Breast epithelium (tissue), 4 donors: ENCODE data around the gene EDEM2. TPM values are rescaled to one million over a fixed set of nuclear protein-coding genes. Genes with fewer than 3 reads are reported as not detected.
"Not testable (repeated sequence)": the region's sequence is repeated elsewhere in the genome, so short reads cannot be mapped to it uniquely, and the experiment has no call there.

Experiments used
- DNase-seq, 2 donors: peaks; one replicate each; pipeline ENCODE4 v3.0.0-alpha.2; 2019; ENCODE audit warnings: low spot score in 2 of 2
- H3K27ac ChIP-seq, 2 donors: fragments of 200-600 bp; sonication (generic) in 1 of 2; one replicate each; pipeline ENCODE4 v1.5.1; 2016 to 2019; ENCODE audit warnings: mild to moderate bottlenecking in 1 of 2
- H3K27me3 ChIP-seq, 2 donors: fragments of 200-600 bp; sonication (generic) in 1 of 2; one replicate each; pipeline versions ENCODE4 v1.5.1 to v1.6.0; 2017 to 2019; ENCODE audit warnings: control low read depth in 1 of 2, mild to moderate bottlenecking in 1 of 2
- H3K36me3 ChIP-seq: fragments of 200-600 bp; one replicate; pipeline ENCODE4 v1.5.1; 2019
- H3K4me1 ChIP-seq, 2 donors: fragments of 200-600 bp; sonication (generic); one replicate each; pipeline ENCODE4 v1.5.1; 2016 to 2019; ENCODE audit warnings: control low read depth in 1 of 2
- H3K4me3 ChIP-seq, 3 donors: fragments of 200-600 bp; sonication (generic); 1 replicate in 2 of 3; 2 replicates in 1 of 3; pipeline ENCODE4 v1.5.1; 2016 to 2019; ENCODE audit warnings: mild to moderate bottlenecking in 3 of 3, moderate library complexity in 2 of 3
- H3K9me3 ChIP-seq, 2 donors: fragments of 200-600 bp; sonication (generic) in 1 of 2; one replicate each; pipeline ENCODE4 v1.5.1; 2016 to 2019; ENCODE audit warnings: control low read depth in 1 of 2
- POLR2A ChIP-seq: fragments of 450-650 bp; IDR thresholded peaks from one replicate; pipeline ENCODE4 v1.6.1; 2016; ENCODE audit warnings: antibody characterized with exemption, mild to moderate bottlenecking, moderate library complexity
- POLR2AphosphoS5 ChIP-seq, 3 donors: sonication (generic); formaldehyde crosslinking; IDR thresholded peaks; one replicate each; pipeline ENCODE4 v1.6.1; 2017; ENCODE audit warnings: antibody characterized with exemption in 3 of 3
- intact Hi-C: fragments of 100-400 bp; cut with DNase I; formaldehyde crosslinking; loops from one replicate; pipeline ENCODE4 v1.15.1; 2023; ENCODE audit warnings: low total_unique reads
- total RNA-seq, 3 donors: library from RNA; depleted of rRNA; stranded (reverse); fragments of >200 nt; gene quantifications; one replicate each; pipeline ENCODE4 v1.1.0, GENCODE V29; 2016
- TF ChIP-seq, protein P1 (sequence below), 3 donors: fragments of 450-650 bp; IDR thresholded peaks; one replicate each; pipeline ENCODE4 v1.5.1; 2016 to 2017; ENCODE audit warnings: antibody characterized with exemption in 3 of 3, mild to moderate bottlenecking in 3 of 3, moderate library complexity in 3 of 3

EDEM2 gene
- total RNA-seq, 3 donors from 2014 or later: 19.3 to 25.8 (median 22.4) TPM

- H3K9me3 ChIP-seq: peaks cover 4 to 7% of the 10 kb centered on the region in 2 donors
- no peaks in the 10 kb centered on the region for H3K27me3 ChIP-seq
- DNase-seq: no peak
- H3K27ac ChIP-seq: no peak overlapping the region
- TF ChIP-seq, protein P1, sequence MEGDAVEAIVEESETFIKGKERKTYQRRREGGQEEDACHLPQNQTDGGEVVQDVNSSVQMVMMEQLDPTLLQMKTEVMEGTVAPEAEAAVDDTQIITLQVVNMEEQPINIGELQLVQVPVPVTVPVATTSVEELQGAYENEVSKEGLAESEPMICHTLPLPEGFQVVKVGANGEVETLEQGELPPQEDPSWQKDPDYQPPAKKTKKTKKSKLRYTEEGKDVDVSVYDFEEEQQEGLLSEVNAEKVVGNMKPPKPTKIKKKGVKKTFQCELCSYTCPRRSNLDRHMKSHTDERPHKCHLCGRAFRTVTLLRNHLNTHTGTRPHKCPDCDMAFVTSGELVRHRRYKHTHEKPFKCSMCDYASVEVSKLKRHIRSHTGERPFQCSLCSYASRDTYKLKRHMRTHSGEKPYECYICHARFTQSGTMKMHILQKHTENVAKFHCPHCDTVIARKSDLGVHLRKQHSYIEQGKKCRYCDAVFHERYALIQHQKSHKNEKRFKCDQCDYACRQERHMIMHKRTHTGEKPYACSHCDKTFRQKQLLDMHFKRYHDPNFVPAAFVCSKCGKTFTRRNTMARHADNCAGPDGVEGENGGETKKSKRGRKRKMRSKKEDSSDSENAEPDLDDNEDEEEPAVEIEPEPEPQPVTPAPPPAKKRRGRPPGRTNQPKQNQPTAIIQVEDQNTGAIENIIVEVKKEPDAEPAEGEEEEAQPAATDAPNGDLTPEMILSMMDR (IDR thresholded peaks at IDR 0.05): no peak
- no peak for TF ChIP-seq POLR2AphosphoS5 (IDR thresholded peaks at IDR 0.05)
- H3K36me3 ChIP-seq: no peaks in the 10 kb centered on the region
- H3K4me1 ChIP-seq: no peaks in the 10 kb centered on the region
- no peak overlapping the region for H3K4me3 ChIP-seq
- intact Hi-C loops: no loop called here
Measured at GRCh38 chr20:35191419-35192117, 44.4 kb upstream of the EDEM2 start.

DNA sequence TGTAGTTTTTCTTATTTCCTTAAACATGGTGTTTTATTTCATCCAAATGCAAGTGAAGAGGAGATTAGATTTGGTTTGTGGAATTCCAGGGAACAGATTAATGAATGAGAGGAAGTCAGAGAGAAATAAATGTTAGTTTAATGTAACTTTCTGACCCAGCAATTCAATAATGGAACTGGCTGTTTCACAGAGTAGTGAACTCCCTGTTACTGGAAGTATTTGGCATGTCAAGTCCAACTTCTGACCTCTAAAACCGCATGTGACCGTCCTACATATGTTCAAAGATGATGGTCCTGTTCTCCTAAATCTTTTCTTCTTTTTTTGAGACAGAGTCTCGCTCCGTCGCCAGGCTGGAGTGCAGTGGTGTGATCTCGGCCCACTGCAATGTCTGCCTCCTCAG lies 43.4 kb upstream of the EDEM2 start:
- Histone ChIP-seq H3K27ac (no peak overlapping the region), H3K36me3 (no peaks in the 10 kb centered on the region), H3K4me3 (no peak overlapping the region), H3K9me3 (no peaks in the 10 kb centered on the region), H3K4me1 (no peaks in the 10 kb centered on the region), H3K27me3 (no peaks in the 10 kb centered on the region)
- no peak for DNase-seq
- intact Hi-C loops: no loop called here
- TF ChIP-seq POLR2AphosphoS5 (IDR thresholded peaks at IDR 0.05) (no peak), POLR2A (no peak)

DNA sequence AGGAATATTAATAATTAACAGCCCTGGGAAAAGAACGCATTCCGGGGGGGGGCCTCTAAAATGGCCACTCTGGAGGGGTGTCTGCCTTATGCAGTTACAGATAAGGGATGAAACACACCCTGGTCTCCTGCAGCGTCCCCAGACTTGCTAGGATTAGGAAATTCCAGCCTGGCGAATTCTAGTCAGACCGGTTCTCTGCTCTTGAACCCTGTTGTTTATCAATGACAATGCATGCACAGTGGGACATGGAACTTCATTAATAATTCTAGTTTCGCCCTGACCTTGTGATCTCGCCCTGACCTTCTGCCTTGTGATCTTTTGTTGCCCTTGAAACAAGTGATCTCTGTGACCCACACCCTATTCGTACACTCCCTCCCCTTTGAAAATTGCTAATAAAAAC lies 42.1 kb upstream of the EDEM2 start:
- H3K9me3 ChIP-seq, intact Hi-C loops, H3K4me1 ChIP-seq, DNase-seq, H3K36me3 ChIP-seq, H3K27ac ChIP-seq, H3K4me3 ChIP-seq, H3K27me3 ChIP-seq: not testable (repeated sequence)

- no peaks in the 10 kb centered on the region for H3K9me3 ChIP-seq
- H3K36me3 ChIP-seq: no peaks in the 10 kb centered on the region
- no peak overlapping the region for H3K4me3 ChIP-seq
- TF ChIP-seq POLR2AphosphoS5 (IDR thresholded peaks at IDR 0.05) (no peak), POLR2A (no peak)
- TF ChIP-seq, protein P1 (IDR thresholded peaks at IDR 0.05): no peak
- no peaks in the 10 kb centered on the region for H3K27me3 ChIP-seq
- no peak for DNase-seq
- no peak overlapping the region for H3K27ac ChIP-seq
- intact Hi-C loops: no loop called here
- H3K4me1 ChIP-seq: no peaks in the 10 kb centered on the region
Measured at GRCh38 chr20:35187584-35188190, 40.6 kb upstream of the EDEM2 start.

- H3K9me3 ChIP-seq, H3K4me1 ChIP-seq, H3K36me3 ChIP-seq, H3K4me3 ChIP-seq, H3K27me3 ChIP-seq, DNase-seq, H3K27ac ChIP-seq, intact Hi-C loops: not testable (repeated sequence)
Measured at GRCh38 chr20:35186691-35187289, 39.7 kb upstream of the EDEM2 start.

DNA sequence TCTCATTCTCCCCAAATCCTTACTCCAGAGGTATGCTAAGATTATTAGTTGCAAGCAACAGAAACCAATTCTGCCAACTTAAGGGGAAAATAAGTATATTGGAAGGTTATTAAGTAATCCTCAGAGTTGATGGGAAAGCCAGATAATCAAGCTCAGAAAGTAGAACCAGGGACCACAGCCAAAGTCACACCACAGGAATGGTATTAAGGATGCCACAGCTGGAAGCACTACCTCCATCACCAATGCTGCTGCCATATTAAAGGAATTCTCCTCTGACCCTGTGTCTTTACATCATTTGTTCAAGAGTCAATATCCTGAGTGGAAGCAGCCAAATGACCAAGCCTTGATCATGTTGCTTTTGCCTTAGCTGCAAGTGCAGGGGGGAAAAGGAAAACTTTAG lies 34.6 kb upstream of the EDEM2 start:
- no peak for DNase-seq
- Histone ChIP-seq H3K9me3 (no peaks in the 10 kb centered on the region), H3K27me3 (no peaks in the 10 kb centered on the region), H3K4me3 (no peak overlapping the region), H3K27ac (no peak overlapping the region), H3K4me1 (no peaks in the 10 kb centered on the region), H3K36me3 (no peaks in the 10 kb centered on the region)
- no peak for TF ChIP-seq POLR2AphosphoS5 (IDR thresholded peaks at IDR 0.05)
- TF ChIP-seq, protein P1 (IDR thresholded peaks at IDR 0.05): no peak
- intact Hi-C loops: no loop called here
